Brain microvascular endothelial cell (primary cell): ENCODE measurements around the gene CANT1.
A peak's percentile ranks its signal among the peaks of the same experiment; 100 is the strongest.

ENCODE experiments used
- DNase-seq: peaks from one replicate; pipeline ENCODE4 v3.0.0-alpha.2; 2020
- H3K27ac ChIP-seq: fragments of 250-450 bp; sonication (Bioruptor Pico); 2 replicates; pipeline ENCODE4 v1.5.1; 2020; ENCODE audit warnings: mild to moderate bottlenecking, moderate library complexity
- H3K27me3 ChIP-seq: fragments of 250-450 bp; sonication (Bioruptor Pico); replicated peaks from 2 replicates; pipeline ENCODE4 v1.5.1; 2020; ENCODE audit warnings: mild to moderate bottlenecking
- H3K36me3 ChIP-seq: fragments of 250-450 bp; sonication (Bioruptor Pico); replicated peaks from 2 replicates; pipeline ENCODE4 v1.5.1; 2020; ENCODE audit warnings: mild to moderate bottlenecking
- H3K4me3 ChIP-seq: 2 replicates; pipeline ENCODE4 v1.5.1; 2011; ENCODE audit warnings: low read depth, mild to moderate bottlenecking, control low read depth, low read length, moderate library complexity
- CTCF ChIP-seq: IDR thresholded peaks from 2 replicates; pipeline ENCODE4 v1.5.1; 2011; ENCODE audit warnings: low read depth, mild to moderate bottlenecking, moderate library complexity, low read length, control low read depth, inconsistent platforms; ENCODE audit errors: missing control alignments
- in situ Hi-C: cut with HindIII; loops from 2 replicates; pipeline ENCODE4 v1.10.0; 2017; ENCODE audit warnings: low sequenced_read_pairs, low pct_ligation_motif_present

Gene CANT1

GRCh38 chr17:78970834-78971755 lies 38.5 kb downstream of the CANT1 start:
- Histone ChIP-seq H3K27me3 (no peaks in the 10 kb centered on the region), H3K27ac (no peak overlapping the region), H3K4me3 (no peak overlapping the region), H3K36me3 (peaks cover 10% of the 10 kb centered on the region)
- peak; percentile 64 for DNase-seq
- in situ Hi-C loops, result no loop called here
- TF ChIP-seq CTCF, result peak; percentile 91

GRCh38 chr17:78969865-78970264 lies 39.7 kb downstream of the CANT1 start:
- no peak overlapping the region for H3K27ac ChIP-seq
- DNase-seq, result no peak
- in situ Hi-C loops, result no loop called here
- no peaks in the 10 kb centered on the region for H3K27me3 ChIP-seq
- H3K36me3 ChIP-seq, result peaks cover 7% of the 10 kb centered on the region
- no peak for TF ChIP-seq CTCF
- H3K4me3 ChIP-seq, result no peak overlapping the region

- H3K4me3 ChIP-seq, result no peak overlapping the region
- in situ Hi-C loops, result no loop called here
- no peak for TF ChIP-seq CTCF
Observed at GRCh38 chr17:78967782-78968362, 41.7 kb downstream of the CANT1 start.

GRCh38 chr17:78966910-78967600 lies 42.5 kb downstream of the CANT1 start:
- no peak overlapping the region for H3K27ac ChIP-seq

More at GRCh38 chr17:78967782-78968362, 41.7 kb downstream of the CANT1 start:
- Histone ChIP-seq H3K36me3 (no peaks in the 10 kb centered on the region), H3K27ac (no peak overlapping the region), H3K27me3 (no peaks in the 10 kb centered on the region)
- no peak for DNase-seq

More at GRCh38 chr17:78966910-78967600, 42.5 kb downstream of the CANT1 start:
- in situ Hi-C loops, result no loop called here
- no peak for TF ChIP-seq CTCF
- Histone ChIP-seq H3K36me3 (no peaks in the 10 kb centered on the region), H3K4me3 (no peak overlapping the region), H3K27me3 (no peaks in the 10 kb centered on the region)
- DNase-seq, result no peak
